CD14-positive monocyte (primary cell): Measurements from ENCODE around the gene MEGF6. TPM values are rescaled to one million over a fixed set of nuclear protein-coding genes. Genes with fewer than 3 reads are reported as not detected.

Source experiments
- DNase-seq, 3 donors: peaks; one replicate each; pipeline ENCODE4 v3.0.0-alpha.2; 2011 to 2022
- H2AFZ ChIP-seq: 2 replicates; pipeline ENCODE4 v1.6.0; 2012; ENCODE audit warnings: mild to moderate bottlenecking, low read depth, low read length, inconsistent platforms; ENCODE audit not compliant: insufficient read depth, poor library complexity, severe bottlenecking
- H3K27ac ChIP-seq, 2 donors: 1 replicate in 1 of 2; 2 replicates in 1 of 2; pipeline ENCODE4 v1.5.1; 2012 to 2013; ENCODE audit warnings: low read length in 2 of 2, control low read depth in 1 of 2, inconsistent platforms in 1 of 2, low read depth in 1 of 2, mild to moderate bottlenecking in 1 of 2
- H3K27me3 ChIP-seq, 2 donors: one replicate each; pipeline versions ENCODE4 v1.6.0 to v1.6.1; 2011 to 2013; ENCODE audit warnings: low read length in 2 of 2; ENCODE audit not compliant: control insufficient read depth in 2 of 2, insufficient read depth in 2 of 2
- H3K36me3 ChIP-seq, 2 donors: replicated peaks in 1 of 2; 1 replicate in 1 of 2; 2 replicates in 1 of 2; pipeline versions ENCODE4 v1.5.1 to v1.6.1; 2012 to 2013; ENCODE audit warnings: low read length in 2 of 2, control low read depth in 1 of 2, inconsistent platforms in 1 of 2, mild to moderate bottlenecking in 1 of 2; ENCODE audit not compliant: insufficient read depth in 2 of 2, control insufficient read depth in 1 of 2
- H3K4me1 ChIP-seq, 2 donors: 1 replicate in 1 of 2; 2 replicates in 1 of 2; pipeline versions ENCODE4 v1.5.1 to v1.6.1; 2012 to 2013; ENCODE audit warnings: low read length in 2 of 2, control low read depth in 1 of 2, inconsistent platforms in 1 of 2, mild to moderate bottlenecking in 1 of 2, moderate library complexity in 1 of 2; ENCODE audit not compliant: insufficient read depth in 2 of 2, control insufficient read depth in 1 of 2
- H3K4me2 ChIP-seq: replicated peaks from 2 replicates; pipeline ENCODE3; 2012; ENCODE audit warnings: low read length, moderate library complexity, mild to moderate bottlenecking; ENCODE audit not compliant: poor library complexity, severe bottlenecking; ENCODE audit errors: extremely low read depth
- H3K4me3 ChIP-seq, 3 experiments: fragments of 200-600 bp in 1 of 3; sonication (generic) in 1 of 3; replicated peaks in 1 of 3; 1 replicate in 2 of 3; 2 replicates in 1 of 3; pipeline ENCODE4 v1.5.1; 2011 to 2013; ENCODE audit warnings: low read length in 3 of 3, mild to moderate bottlenecking in 3 of 3, control low read depth in 2 of 3, low read depth in 2 of 3, inconsistent platforms in 1 of 3, moderate library complexity in 1 of 3
- H3K79me2 ChIP-seq: 2 replicates; pipeline ENCODE4 v1.6.0; 2012; ENCODE audit warnings: mild to moderate bottlenecking, control low read depth, inconsistent platforms, low read length, moderate library complexity; ENCODE audit not compliant: insufficient read depth
- H3K9ac ChIP-seq: 2 replicates; pipeline ENCODE4 v1.6.0; 2017; ENCODE audit warnings: low read length, mild to moderate bottlenecking; ENCODE audit not compliant: insufficient read depth, poor library complexity, severe bottlenecking
- H3K9me3 ChIP-seq, 2 donors: replicated peaks in 1 of 2; 1 replicate in 1 of 2; 2 replicates in 1 of 2; pipeline versions ENCODE4 v1.5.1 to v1.6.1; 2012 to 2013; ENCODE audit warnings: low read length in 2 of 2, control low read depth in 1 of 2; ENCODE audit not compliant: control insufficient read depth in 1 of 2, insufficient read depth in 1 of 2
- H4K20me1 ChIP-seq: 2 replicates; pipeline ENCODE4 v1.6.0; 2012; ENCODE audit warnings: mild to moderate bottlenecking, low read length, control low read depth, moderate library complexity; ENCODE audit not compliant: insufficient read depth
- H3K27ac Mint-ChIP-seq, 7 donors: one replicate each; pipeline ENCODE4 v1.8.0; 2020; ENCODE audit warnings: mild to moderate bottlenecking in 7 of 7, mixed read lengths in 7 of 7, moderate library complexity in 6 of 7, inconsistent platforms in 2 of 7
- H3K27me3 Mint-ChIP-seq, 3 donors: one replicate each; pipeline ENCODE4 v1.8.0; 2021 to 2022; ENCODE audit warnings: low read depth in 3 of 3, mild to moderate bottlenecking in 3 of 3, mixed read lengths in 3 of 3, moderate library complexity in 3 of 3, inconsistent platforms in 1 of 3
- H3K36me3 Mint-ChIP-seq, 2 donors: one replicate each; pipeline ENCODE4 v1.8.0; 2020; ENCODE audit warnings: mixed read lengths in 2 of 2, inconsistent platforms in 1 of 2, mild to moderate bottlenecking in 1 of 2
- H3K4me1 Mint-ChIP-seq: one replicate; pipeline ENCODE4 v1.8.0; 2020; ENCODE audit warnings: mild to moderate bottlenecking, mixed read lengths
- H3K4me3 Mint-ChIP-seq, 2 donors: one replicate each; pipeline ENCODE4 v1.8.0; 2020; ENCODE audit warnings: mild to moderate bottlenecking in 2 of 2, mixed read lengths in 2 of 2, moderate library complexity in 1 of 2
- H3K9me3 Mint-ChIP-seq, 7 donors: one replicate each; pipeline ENCODE4 v1.8.0; 2020 to 2022; ENCODE audit warnings: mixed read lengths in 7 of 7, mild to moderate bottlenecking in 6 of 7, moderate library complexity in 6 of 7, inconsistent platforms in 2 of 7
- WGBS: methylation state at CpG from one replicate; pipeline ENCODE4 v1.1.5; 2013; ENCODE audit warnings: missing lambda C conversion rate; ENCODE audit not compliant: insufficient coverage; 5-methylcytosine and 5-hydroxymethylcytosine counted together
- intact Hi-C, 2 donors: fragments of 100-400 bp; cut with micrococcal nuclease; formaldehyde crosslinking; loops; one replicate each; pipeline versions ENCODE4 v1.15.0 to v1.15.1; 2023
- polyA plus RNA-seq, 3 donors: library from polyadenylated mRNA; depleted of rRNA in 1 of 3; unstranded in 2 of 3; stranded (reverse) in 1 of 3; fragments of 300-500 nt in 2 of 3; fragments of >200 nt in 1 of 3; fragmentation: Illumina TruSeq in 2 of 3; gene quantifications; 1 replicate in 2 of 3; 2 replicates in 1 of 3; pipeline ENCODE4 v1.2.3, GENCODE V29; 2012 to 2021
- TF ChIP-seq, protein P1 (sequence below): fragments of 200-600 bp; IDR thresholded peaks from one replicate; pipeline ENCODE4 v1.8.0; 2022; ENCODE audit warnings: antibody characterized with exemption, mild to moderate bottlenecking

MEGF6 gene
- polyA plus RNA-seq, 3 donors: 0.39 to 3.8 (median 1.2) TPM

DNA sequence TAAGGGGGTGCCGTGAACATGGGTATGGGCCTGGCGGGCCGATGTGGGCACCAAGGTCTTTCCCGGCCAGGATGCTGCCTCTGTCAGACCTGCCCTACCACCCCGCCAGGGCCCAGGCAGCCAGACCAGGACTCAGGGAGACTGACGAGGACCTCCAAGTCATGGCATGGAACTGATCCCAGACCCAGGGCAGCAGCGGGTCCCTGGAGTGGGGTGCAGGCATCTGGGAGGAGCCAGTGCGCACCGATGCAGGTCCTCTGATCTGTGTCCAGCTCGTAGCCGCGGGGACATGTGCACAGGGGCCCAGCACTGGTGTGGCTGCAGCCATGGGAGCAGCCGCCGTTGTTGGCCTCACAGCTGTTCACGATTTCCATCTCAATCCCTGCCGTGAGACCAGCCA lies 100.0 kb downstream of the MEGF6 start:
- Histone ChIP-seq H3K4me1 (no peaks in the 10 kb centered on the region), H3K9me3 (no peaks in the 10 kb centered on the region), H3K27ac (no peak overlapping the region), H4K20me1 (no peaks in the 10 kb centered on the region), H2AFZ (no peak overlapping the region), H3K4me2 (no peak overlapping the region), H3K27me3 (no peaks in the 10 kb centered on the region), H3K9ac (no peak overlapping the region), H3K79me2 (no peaks in the 10 kb centered on the region), H3K4me3 (no peak overlapping the region), H3K36me3 (no peaks in the 10 kb centered on the region)
- WGBS: 98% methylated on average over 16 of the region's 16 CpGs
- Mint-ChIP-seq H3K36me3 (peaks cover 0 to 2% of the 10 kb centered on the region in 2 donors), H3K27me3 (peaks cover 1 to 5% (median 2%) of the 10 kb centered on the region in 3 donors), H3K4me1 (no peaks in the 10 kb centered on the region), H3K9me3 (peaks cover 0 to 5% (median 0%) of the 10 kb centered on the region in 7 donors), H3K4me3 (no peak overlapping the region), H3K27ac (no peak overlapping the region)
- intact Hi-C loops: no loop called here
- DNase-seq: no peak
- TF ChIP-seq, protein P1, sequence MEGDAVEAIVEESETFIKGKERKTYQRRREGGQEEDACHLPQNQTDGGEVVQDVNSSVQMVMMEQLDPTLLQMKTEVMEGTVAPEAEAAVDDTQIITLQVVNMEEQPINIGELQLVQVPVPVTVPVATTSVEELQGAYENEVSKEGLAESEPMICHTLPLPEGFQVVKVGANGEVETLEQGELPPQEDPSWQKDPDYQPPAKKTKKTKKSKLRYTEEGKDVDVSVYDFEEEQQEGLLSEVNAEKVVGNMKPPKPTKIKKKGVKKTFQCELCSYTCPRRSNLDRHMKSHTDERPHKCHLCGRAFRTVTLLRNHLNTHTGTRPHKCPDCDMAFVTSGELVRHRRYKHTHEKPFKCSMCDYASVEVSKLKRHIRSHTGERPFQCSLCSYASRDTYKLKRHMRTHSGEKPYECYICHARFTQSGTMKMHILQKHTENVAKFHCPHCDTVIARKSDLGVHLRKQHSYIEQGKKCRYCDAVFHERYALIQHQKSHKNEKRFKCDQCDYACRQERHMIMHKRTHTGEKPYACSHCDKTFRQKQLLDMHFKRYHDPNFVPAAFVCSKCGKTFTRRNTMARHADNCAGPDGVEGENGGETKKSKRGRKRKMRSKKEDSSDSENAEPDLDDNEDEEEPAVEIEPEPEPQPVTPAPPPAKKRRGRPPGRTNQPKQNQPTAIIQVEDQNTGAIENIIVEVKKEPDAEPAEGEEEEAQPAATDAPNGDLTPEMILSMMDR: no peak

DNA sequence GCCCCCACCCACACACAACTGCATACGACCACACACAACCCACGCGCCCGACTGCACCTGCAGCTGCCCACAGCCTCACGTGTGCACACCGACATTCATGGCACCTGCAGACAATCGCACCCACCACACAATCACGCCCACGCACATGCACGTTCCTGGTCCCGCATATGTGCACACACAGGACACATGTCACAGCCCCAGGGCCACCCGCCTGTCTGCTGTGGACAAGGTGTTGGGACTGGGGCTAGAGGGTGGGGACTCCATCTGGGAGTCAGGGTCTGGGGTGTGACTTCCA lies 100.4 kb downstream of the MEGF6 start:
- H3K9ac ChIP-seq: no peak overlapping the region
- no peaks in the 10 kb centered on the region for H4K20me1 ChIP-seq
- TF ChIP-seq, protein P1: no peak
- no peaks in the 10 kb centered on the region for H3K27me3 ChIP-seq
- H3K36me3 ChIP-seq: no peaks in the 10 kb centered on the region
- H3K79me2 ChIP-seq: no peaks in the 10 kb centered on the region
- Mint-ChIP-seq H3K9me3 (peaks cover 0 to 5% (median 0%) of the 10 kb centered on the region in 7 donors), H3K4me3 (no peak overlapping the region), H3K36me3 (peaks cover 0 to 2% of the 10 kb centered on the region in 2 donors), H3K27ac (no peak overlapping the region), H3K27me3 (peaks cover 0 to 5% (median 1%) of the 10 kb centered on the region in 3 donors), H3K4me1 (no peaks in the 10 kb centered on the region)
- H2AFZ ChIP-seq: no peak overlapping the region
- no peaks in the 10 kb centered on the region for H3K9me3 ChIP-seq
- H3K4me1 ChIP-seq: no peaks in the 10 kb centered on the region
- H3K4me2 ChIP-seq: no peak overlapping the region
- H3K27ac ChIP-seq: no peak overlapping the region
- WGBS: 100% methylated on average over 5 of the region's 12 CpGs
- no peak for DNase-seq
- no peak overlapping the region for H3K4me3 ChIP-seq
- intact Hi-C loops: no loop called here
